Ishikawa (cell line): Measurements from ENCODE around the gene PBX1.

Source experiments
- CEBPB ChIP-seq: IDR thresholded peaks from 2 replicates; pipeline ENCODE4 v1.6.1; 2012
- CREB1 ChIP-seq: IDR thresholded peaks from 2 replicates; pipeline ENCODE4 v1.6.1; 2012; ENCODE audit warnings: low read depth
- EGR1 ChIP-seq: IDR thresholded peaks from 2 replicates; pipeline ENCODE4 v1.6.1; 2012
- EP300 ChIP-seq: IDR thresholded peaks from 2 replicates; pipeline ENCODE4 v1.6.1; 2012; ENCODE audit warnings: borderline replicate concordance
- FOXM1 ChIP-seq: IDR thresholded peaks from 2 replicates; pipeline ENCODE4 v1.6.1; 2012; ENCODE audit warnings: low read depth, borderline replicate concordance
- MAX ChIP-seq: IDR thresholded peaks from 2 replicates; pipeline ENCODE4 v1.6.1; 2012
- NFIC ChIP-seq: IDR thresholded peaks from 2 replicates; pipeline ENCODE4 v1.6.1; 2012
- RAD21 ChIP-seq: IDR thresholded peaks from 2 replicates; pipeline ENCODE4 v1.6.1; 2012; ENCODE audit warnings: low read depth
- REST ChIP-seq: IDR thresholded peaks from 2 replicates; pipeline ENCODE4 v1.6.1; 2012; ENCODE audit warnings: low read depth, mild to moderate bottlenecking
- TAF1 ChIP-seq: IDR thresholded peaks from 2 replicates; pipeline ENCODE4 v1.6.1; 2012; ENCODE audit warnings: low read depth, mild to moderate bottlenecking
- TCF12 ChIP-seq: IDR thresholded peaks from 2 replicates; pipeline ENCODE4 v1.6.1; 2012; ENCODE audit warnings: low read depth
- TEAD4 ChIP-seq: IDR thresholded peaks from 2 replicates; pipeline ENCODE4 v1.6.1; 2012
- USF1 ChIP-seq: IDR thresholded peaks from 2 replicates; pipeline ENCODE4 v1.6.1; 2012
- YY1 ChIP-seq: IDR thresholded peaks from 2 replicates; pipeline ENCODE4 v1.6.1; 2012; ENCODE audit warnings: low read depth
- ZBTB7A ChIP-seq: IDR thresholded peaks from 2 replicates; pipeline ENCODE4 v1.6.1; 2012; ENCODE audit warnings: low read depth

Gene PBX1

GRCh38 chr1:164643018-164643417 is 84.0 kb downstream of the PBX1 start:
- TF ChIP-seq YY1 (no peak), EP300 (no peak), FOXM1 (no peak), NFIC (no peak), USF1 (no peak), TAF1 (no peak), ZBTB7A (no peak), RAD21 (no peak), CEBPB (no peak), TCF12 (no peak), CREB1 (no peak), TEAD4 (no peak), EGR1 (no peak), MAX (no peak), REST (no peak)

- TF ChIP-seq REST (no peak), CREB1 (no peak), EGR1 (no peak), MAX (no peak), NFIC (no peak), ZBTB7A (no peak), TEAD4 (no peak), RAD21 (no peak)
Measured at GRCh38 chr1:164644268-164644667, 85.3 kb downstream of the PBX1 start.

- TF ChIP-seq ZBTB7A (no peak), EGR1 (no peak), EP300 (no peak), REST (no peak), USF1 (no peak), TCF12 (no peak), MAX (no peak), TEAD4 (no peak), CREB1 (no peak), NFIC (no peak), FOXM1 (no peak), YY1 (no peak), RAD21 (no peak), TAF1 (no peak), CEBPB (no peak)
Measured at GRCh38 chr1:164644774-164645644, 86.0 kb downstream of the PBX1 start.

- TF ChIP-seq USF1 (no peak), RAD21 (no peak), FOXM1 (no peak), EGR1 (no peak), TEAD4 (no peak), CEBPB (no peak), TCF12 (no peak), YY1 (no peak), TAF1 (no peak), CREB1 (no peak), EP300 (no peak), ZBTB7A (no peak), REST (no peak), MAX (no peak), NFIC (no peak)
Measured at GRCh38 chr1:164645921-164646320, 86.9 kb downstream of the PBX1 start.
